GM18511 (cell line): Measurements from ENCODE around the gene FAM171A2.
"Not testable (repeated sequence)": the region's sequence is repeated elsewhere in the genome, so short reads cannot be mapped to it uniquely, and the experiment has no call there.

Source experiments
- ATAC-seq: cut with Tn5 transposase; IDR thresholded peaks from one replicate; pipeline ENCODE4 v1.9.1; 2021; ENCODE audit warnings: mild to moderate bottlenecking, moderate library complexity; ENCODE audit not compliant: unreplicated experiment

Gene FAM171A2

GRCh38 chr17:44384281-44384822, 20.7 kb upstream of the FAM171A2 start:
- no peak for ATAC-seq

GRCh38 chr17:44383861-44384260, 20.2 kb upstream of the FAM171A2 start:
- no peak for ATAC-seq

- ATAC-seq = no peak
These were observed 19.7 kb upstream of the FAM171A2 start for GRCh38 chr17:44383363-44383762.

GRCh38 chr17:44382917-44383316, 19.3 kb upstream of the FAM171A2 start:
- no peak for ATAC-seq

DNA sequence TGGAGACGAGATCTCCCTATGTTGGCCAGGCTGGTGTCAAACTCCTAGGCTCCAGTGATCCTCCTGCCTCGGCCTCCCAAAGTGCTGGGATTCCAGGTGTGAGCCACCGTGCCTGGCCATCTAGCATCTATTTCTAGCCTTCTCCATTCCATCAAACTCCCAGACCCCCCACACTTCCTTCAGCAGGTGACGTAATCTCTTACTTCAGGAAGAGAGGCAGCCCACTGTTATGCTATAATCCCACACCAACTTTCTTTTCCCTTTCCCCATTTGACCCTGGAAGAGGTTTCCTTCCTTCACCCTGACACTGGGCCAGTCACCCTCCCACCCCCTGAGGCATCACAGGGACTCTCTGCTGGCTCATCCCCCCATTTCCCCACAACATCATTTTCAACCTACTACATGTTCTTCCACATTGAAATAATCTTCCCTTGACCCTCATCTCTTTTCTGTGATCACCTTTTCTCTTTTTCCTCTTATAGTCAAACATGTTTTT, 18.2 kb upstream of the FAM171A2 start:
- no peak for ATAC-seq

GRCh38 chr17:44380767-44381166, 17.1 kb upstream of the FAM171A2 start:
- no peak for ATAC-seq

- no peak for ATAC-seq
These were observed 16.2 kb upstream of the FAM171A2 start for GRCh38 chr17:44379887-44380286.

GRCh38 chr17:44378171-44378705, 14.6 kb upstream of the FAM171A2 start:
- ATAC-seq = no peak

DNA sequence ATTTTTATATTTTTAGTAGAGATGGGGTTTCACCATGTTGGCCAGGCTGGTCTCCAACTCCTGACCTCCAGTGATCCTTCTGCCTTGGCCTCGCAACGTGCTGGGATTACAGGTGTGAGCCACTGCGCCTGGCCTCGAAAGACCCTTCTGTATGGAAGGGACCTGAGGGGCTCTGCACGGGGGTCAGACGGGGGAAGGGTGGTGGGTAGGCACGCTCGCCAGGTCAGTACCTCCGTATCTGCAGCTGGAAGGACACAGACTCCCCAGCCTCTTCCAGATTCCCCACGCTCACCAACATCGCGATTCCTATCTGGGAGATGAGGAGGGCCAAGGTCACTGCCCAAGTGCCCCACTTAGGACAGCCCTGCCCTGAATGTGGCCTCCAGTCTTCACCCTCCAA, 13.1 kb upstream of the FAM171A2 start:
- no peak for ATAC-seq

GRCh38 chr17:44376124-44376523, 12.5 kb upstream of the FAM171A2 start:
- ATAC-seq = no peak

DNA sequence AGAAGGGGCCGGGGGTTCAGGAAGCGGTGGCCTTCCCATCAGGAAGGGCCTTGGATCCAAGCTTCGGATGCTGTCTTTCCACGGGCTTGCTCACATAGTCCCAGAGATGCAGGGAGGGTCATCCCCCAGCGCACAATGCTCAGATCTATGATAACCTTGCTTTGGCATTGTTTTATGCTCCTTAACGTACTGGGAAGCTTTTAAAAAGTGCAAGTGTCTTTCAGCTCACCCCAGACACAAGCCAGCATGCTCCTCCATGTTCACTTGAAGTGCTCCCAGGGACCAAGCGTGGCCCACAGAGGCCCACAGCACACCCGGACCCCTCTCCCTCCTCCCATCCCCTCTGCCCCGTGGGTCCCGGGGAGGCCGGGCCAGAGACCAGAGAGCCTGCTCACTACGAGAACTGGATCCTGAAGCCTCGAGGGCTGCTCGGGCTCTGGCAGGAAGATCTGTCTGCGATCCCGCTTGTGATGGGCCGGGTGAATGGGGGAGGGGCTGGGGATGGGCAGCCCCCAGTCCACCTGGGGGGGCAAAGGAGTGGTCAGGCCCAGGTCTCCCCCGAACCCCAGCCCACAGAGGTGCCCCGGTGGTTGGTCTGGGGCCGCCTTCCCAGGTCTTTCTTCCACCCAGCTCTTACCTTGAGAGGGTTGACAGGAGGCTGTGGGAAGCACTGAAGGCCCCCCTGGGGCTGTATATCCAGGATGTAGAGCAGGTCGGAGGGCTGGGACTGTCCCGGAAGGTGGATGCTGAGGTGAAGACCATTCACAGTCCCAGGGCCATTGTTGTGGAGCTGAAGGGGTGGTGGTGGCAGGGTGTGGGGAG, 11.8 kb upstream of the FAM171A2 start:
- no peak for ATAC-seq

DNA sequence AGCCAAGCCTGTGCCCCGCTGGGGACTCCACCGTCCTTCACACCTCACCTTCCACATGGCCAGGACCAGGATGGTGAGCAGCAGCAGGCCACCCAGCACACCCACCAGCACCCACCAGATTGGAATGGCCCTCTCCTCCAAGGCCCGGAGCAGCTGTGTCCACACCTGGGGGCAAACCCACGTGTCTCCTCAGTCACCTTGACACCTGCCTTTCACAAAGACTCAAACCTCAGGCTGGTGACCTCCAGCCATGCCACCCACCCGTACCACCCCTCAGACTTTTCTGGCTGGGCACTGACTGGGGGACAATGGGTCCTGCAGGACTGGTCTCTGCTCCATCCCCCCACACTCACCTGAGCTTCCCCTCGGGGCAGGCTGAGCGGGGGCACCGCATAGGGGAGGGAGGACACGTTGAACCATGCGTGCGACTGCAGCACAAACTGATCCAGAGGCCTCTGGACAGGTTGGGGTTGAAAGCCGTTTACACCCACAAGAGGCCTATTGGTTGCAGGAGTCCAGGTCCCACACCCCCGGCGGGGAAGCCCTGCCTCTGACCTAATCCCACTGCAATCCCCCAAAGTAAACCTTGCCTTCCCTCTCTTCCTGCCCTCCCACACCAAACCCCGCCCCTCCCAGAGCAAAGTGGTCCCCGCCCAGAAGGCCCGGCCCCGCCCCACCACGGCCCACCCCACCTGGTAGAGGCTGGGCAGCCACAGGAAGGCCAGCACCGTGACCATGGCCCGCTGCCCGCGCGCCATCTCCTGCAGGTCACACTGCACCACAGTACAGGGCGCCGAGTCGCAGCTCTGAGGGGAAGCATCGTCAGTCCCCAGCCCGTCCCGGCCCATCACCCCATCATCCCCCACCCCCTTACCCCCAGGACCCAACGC, 10.9 kb upstream of the FAM171A2 start:
- no peak for ATAC-seq

DNA sequence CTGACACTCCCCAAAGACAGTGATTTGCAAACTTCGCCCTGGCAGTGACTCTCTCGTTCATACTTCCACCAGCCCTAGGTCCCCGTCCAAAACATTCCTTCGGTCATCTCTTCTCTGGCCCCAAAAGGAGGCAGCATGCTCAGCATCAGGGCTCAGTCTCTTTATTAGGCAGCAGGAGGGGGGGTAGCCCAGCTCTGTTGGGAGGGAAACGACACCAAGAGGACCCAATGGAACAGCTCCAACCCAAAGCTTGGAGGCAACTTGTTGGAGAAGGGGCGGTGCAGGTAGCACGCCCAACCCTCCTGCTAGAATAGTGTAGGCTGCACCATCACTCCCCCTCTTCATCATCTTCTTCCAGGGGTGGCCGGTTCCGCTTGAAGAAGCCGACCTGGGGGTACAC, 8.4 kb upstream of the FAM171A2 start:
- ATAC-seq = no peak

DNA sequence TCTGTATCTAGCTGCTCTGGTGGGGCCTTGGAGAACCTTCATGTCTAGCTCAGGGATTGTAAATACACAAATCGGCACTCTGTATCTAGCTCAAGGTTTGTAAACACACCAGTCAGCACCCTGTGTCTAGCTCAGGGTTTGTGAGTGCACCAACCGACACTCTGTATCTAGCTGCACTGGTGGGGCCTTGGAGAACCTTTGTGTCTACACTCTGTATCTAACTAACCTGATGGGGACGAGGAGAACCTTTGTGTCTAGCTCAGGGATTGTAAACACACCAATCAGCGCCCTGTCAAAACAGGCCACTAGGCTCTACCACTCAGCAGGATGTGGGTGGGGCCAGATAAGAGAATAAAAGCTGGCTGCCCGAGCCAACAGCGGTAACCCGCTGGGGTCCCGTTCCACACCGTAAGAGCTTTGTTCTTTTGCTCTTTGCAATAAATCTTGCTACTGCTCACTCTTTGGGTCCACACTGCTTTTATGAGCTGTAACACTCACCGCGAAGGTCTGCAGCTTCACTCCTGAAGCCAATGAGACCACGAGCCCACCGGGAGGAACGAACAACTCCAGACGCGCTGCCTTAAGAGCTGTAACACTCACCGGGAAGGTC, 5.9 kb upstream of the FAM171A2 start:
- ATAC-seq = not testable (repeated sequence)

DNA sequence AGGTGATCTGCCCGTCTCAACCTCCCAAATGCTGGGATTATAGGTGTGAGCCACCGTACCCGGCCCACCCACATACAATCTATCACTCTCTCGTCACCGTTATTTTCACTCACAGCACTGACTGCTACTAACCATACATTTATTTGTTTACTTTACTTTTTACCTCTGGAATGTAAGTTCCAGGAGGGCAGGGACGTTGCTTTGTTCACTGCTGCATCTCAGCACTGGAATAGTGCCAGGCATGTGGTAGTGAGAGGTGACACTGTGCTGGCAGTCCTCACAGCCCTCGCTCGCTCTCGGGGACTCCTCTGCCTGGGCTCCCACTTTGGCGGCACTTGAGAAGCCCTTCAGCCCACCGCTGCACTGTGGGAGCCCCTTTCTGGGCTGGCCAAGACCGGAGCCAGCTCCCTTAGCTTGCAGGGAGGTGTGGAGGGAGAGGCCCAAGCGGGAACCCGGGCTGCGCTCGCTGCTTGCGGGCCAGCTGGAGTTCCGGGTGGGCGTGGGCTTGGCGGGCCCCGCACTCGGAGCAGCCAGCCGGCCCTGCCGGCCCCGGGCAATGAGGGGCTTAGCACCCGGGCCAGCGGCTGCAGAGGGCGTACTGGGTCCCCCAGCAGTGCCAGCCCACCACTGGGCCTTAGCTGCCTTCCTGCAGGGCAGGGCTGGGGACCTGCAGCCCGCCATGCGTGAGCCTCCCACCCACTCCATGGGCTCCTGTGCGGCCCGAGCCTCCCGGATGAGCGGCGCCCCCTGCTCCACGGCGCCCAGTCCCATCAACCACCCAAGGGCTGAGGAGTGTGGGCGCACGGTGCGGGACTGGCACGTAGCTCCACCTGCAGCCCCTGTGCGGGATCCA, 5.0 kb upstream of the FAM171A2 start:
- not testable (repeated sequence) for ATAC-seq

DNA sequence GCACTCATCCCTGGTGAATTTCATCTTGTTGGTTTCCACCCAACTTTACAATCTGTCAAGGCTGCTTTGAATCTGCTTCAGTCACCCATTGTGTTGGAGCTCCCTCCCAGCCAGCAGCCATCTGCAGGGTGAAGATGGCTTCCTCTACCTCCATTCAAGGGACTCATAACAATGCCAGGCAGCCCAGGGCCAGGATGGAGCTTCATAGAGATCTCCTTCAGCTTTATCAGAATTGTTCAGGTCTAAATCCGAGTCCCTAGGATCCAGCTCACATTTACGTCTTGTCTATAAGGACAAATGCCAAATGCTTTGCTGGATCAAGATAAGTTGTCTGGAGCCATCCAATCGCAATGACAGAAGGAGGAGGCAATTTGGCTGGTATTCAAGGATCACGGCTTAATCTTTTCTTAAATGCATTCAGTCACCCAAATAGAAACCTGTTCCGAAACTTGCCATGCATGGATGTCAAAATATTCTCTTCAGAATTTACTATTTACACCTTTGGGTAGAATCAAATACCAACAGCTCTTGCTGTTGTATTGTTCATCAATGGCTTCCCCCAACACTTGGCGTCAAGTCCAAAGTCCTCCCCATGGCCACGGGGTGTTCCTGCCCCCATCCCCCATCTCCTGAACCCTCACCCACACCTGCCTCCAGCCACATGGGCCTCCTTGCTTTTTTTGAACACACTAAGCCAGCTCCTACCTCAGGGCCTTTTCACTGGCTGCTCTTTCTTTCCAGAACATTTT, 3.8 kb upstream of the FAM171A2 start:
- ATAC-seq = no peak

- ATAC-seq = not testable (repeated sequence)
These were observed 1.4 kb upstream of the FAM171A2 start for GRCh38 chr17:44365051-44365450.

GRCh38 chr17:44362949-44363612, 572 bp downstream of the FAM171A2 start:
- no peak for ATAC-seq
